NOMO-1 treated with dmso at 0.1 percent for 144 hours (cell line): Measurements from ENCODE around the gene ANKS3.

Experiments used
- DNase-seq: peaks from one replicate; lab custom pipeline; 2025; ENCODE audit not compliant: unreplicated experiment; lab: John Stamatoyannopoulos, UW

ANKS3 gene

GRCh38 chr16:4729876-4730275 lies 4.2 kb downstream of the ANKS3 start:
- no peak for DNase-seq

GRCh38 chr16:4728676-4729075 lies 5.4 kb downstream of the ANKS3 start:
- no peak for DNase-seq

GRCh38 chr16:4726616-4727015 lies 7.5 kb downstream of the ANKS3 start:
- no peak for DNase-seq

- DNase-seq = no peak
Measured at GRCh38 chr16:4724661-4725270, 9.3 kb downstream of the ANKS3 start.

GRCh38 chr16:4723071-4723767 lies 10.9 kb downstream of the ANKS3 start:
- DNase-seq = no peak

GRCh38 chr16:4718466-4718865 lies 15.6 kb downstream of the ANKS3 start:
- no peak for DNase-seq

GRCh38 chr16:4714996-4715395 lies 19.1 kb downstream of the ANKS3 start:
- no peak for DNase-seq

GRCh38 chr16:4713663-4714501 lies 20.2 kb downstream of the ANKS3 start:
- DNase-seq = no peak

GRCh38 chr16:4709481-4709880 lies 24.6 kb downstream of the ANKS3 start:
- DNase-seq = no peak

GRCh38 chr16:4706871-4707270 lies 27.2 kb downstream of the ANKS3 start:
- no peak for DNase-seq

GRCh38 chr16:4704913-4705312 lies 29.2 kb downstream of the ANKS3 start:
- no peak for DNase-seq

GRCh38 chr16:4704491-4704890 lies 29.6 kb downstream of the ANKS3 start:
- no peak for DNase-seq

GRCh38 chr16:4703906-4704305 lies 30.2 kb downstream of the ANKS3 start:
- DNase-seq = no peak

GRCh38 chr16:4702466-4702808 lies 31.6 kb downstream of the ANKS3 start:
- DNase-seq = no peak

- DNase-seq = no peak
Measured at GRCh38 chr16:4701791-4702465, 32.1 kb downstream of the ANKS3 start.

- DNase-seq = no peak
Measured at GRCh38 chr16:4700997-4701743, 32.9 kb downstream of the ANKS3 start.

GRCh38 chr16:4700380-4700996 lies 33.6 kb downstream of the ANKS3 start:
- DNase-seq = no peak

GRCh38 chr16:4699046-4699556 lies 35.0 kb downstream of the ANKS3 start:
- DNase-seq = no peak

- DNase-seq = no peak
Measured at GRCh38 chr16:4698321-4699045, 35.6 kb downstream of the ANKS3 start.
